ENCODE results near the gene CETN1.

CETN1 gene

GRCh38 chr18:580154-580553 is at the start of gene CETN1:
CETN1 (plus strand) TSS chr18:580380; CDS start chr18:580409, 29 bp downstream.
- no peak for DNase-seq (ENCODE audit: low read depth in 2 of 2)

- DNase-seq (ENCODE audit: low read depth in 2 of 2) = no peak
Measured at GRCh38 chr18:532018-532417, 48.2 kb upstream of the CETN1 start.

DNA sequence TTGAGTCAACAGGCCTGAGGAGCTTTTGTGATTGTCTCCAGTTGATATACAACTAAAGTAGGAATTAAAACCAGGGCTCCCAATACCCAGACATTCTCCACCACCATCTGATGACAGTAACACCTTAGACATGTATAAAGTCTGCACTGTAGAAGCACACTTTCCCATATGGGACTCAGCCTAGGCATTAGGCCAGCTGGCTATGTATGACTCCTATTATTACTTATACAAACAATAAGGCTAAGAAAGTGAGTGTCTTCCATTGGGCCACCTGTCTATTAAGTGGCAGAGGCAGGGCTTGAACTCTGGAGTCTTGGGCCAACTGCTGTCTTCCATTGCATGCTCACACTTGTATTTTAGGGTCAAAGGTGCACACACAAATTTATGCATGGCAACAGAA is 47.5 kb upstream of the CETN1 start:
- no peak for DNase-seq (ENCODE audit: low read depth in 2 of 2)

- no peak for DNase-seq (ENCODE audit: low read depth in 2 of 2)
Measured at GRCh38 chr18:533995-534601, 46.1 kb upstream of the CETN1 start.

- DNase-seq (ENCODE audit: low read depth in 2 of 2) = no peak
Measured at GRCh38 chr18:543447-544078, 36.6 kb upstream of the CETN1 start.

DNA sequence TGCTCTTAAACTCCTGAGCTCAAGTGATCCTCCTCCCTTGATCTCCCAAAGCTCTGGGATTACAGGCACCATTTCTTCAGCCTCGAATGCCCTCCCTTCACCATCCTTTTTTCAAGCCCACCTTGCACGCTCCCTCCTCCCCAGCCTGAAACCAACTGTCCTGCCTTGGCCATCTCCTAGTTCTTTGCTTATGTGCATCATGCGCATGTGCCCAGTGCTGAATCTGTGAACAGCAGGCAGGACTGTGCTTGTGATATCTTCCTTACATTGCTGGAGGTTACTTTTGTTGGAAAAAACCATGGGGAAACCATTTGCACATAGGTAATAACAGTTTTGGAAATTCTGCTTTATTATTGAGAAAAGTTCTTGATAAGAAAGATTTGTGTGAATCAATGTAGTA is 30.2 kb upstream of the CETN1 start:
- no peak for DNase-seq (ENCODE audit: low read depth in 2 of 2)

DNA sequence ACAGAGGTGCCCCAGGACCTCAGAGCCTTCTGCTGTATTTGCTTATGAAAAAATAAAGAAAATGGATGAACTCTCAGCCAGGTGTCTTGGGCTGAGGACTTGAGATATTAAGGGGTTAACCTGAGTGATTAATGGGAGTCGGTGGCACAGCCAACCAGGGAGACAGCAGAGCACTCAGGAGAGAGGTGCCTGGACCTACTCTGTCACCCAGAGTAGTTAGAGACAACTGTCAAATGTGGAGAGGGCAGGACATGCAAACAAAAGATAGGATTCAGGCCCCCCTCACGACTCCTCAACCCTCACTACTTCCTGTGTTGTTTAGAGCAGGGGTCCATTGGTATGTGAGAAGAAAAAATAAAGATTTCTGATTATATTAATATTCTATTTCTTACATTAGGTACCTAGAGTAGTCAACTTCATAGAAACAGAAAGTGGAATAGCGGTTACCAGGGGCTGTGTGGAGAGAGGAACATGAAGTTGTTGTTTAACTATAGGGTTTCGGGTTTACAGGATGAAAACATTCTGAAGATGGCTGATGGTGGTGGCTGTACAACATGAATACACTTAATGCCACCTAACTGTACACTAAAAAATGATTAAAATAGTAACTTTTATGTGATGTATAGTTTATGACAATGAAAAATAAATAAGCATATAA is 28.6 kb upstream of the CETN1 start:
- DNase-seq (ENCODE audit: low read depth in 2 of 2) = no peak

DNA sequence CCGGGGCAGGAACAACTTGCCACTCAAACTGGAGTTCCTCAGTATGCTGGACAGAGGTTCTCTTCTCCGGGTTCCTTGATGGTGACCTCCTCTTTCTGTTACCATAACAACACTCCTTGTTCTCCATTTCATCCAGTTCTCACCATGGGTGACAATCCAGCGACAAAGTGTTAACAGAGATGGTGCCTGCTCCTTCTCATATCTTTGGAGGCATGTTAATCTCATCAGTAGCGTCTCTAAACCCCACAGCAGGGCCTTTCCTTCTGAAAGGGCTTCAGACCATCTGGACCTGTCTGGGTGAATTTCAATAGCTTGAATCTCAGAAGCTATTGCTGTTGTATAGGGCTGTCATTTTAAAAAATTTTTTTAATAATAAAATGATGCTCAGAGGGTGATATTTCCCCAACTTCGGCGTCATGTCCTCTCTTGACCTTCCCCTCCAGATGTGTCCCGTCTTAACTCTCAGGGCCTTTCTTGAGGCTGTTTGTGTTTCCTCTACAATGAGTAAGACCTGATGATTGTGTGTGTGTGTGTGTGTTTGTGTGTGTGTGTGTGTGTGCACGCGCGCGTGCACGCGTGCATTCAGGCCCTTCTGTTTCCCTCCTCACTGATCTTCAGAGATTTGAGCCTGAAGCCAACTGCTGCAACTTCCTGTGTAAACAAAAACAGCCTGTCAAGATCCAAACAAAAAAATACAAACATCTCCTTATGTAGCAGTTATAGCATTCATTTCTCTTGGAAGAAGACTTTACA is 24.3 kb upstream of the CETN1 start:
- no peak for DNase-seq (ENCODE audit: low read depth in 2 of 2)

DNA sequence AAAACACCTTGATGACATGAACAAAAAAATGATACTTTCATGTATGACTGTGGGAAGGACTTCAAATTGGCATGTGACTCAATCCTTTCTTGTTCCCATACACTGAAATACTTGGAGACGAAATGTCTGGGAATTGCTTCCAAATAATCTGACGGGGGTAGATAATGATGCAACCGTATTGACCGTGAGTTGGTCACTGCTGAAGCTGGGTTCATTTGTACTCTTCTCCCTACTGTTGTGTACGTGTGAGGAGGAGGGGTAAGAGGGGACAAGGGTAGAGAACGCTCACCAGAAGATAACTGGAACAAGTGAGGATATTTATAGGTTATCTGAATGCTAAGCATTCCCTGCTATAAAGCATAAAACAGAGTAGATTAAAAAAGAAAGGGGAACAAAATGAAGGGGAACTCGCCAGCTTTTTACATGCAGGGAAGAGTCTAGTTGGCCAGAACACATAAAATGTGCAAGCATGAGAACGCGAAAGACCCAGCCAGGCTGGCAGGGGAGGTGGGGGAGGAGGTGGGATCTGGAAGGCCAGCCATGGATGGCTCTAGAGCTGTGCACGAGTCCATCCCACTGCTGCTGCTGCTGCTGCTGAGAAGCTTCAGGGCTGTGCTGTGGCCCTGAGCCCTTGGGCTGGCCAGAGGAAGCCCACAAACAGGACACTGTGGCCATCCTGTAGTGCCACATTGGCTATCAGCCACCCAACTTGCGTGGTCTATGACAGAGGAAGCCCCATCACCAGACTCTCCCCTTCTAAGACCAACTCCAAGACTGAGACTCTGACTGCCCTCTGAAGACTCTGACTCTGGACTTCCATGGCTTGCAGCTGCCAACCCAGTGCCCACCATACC is 15.2 kb upstream of the CETN1 start:
- DNase-seq (ENCODE audit: low read depth in 2 of 2) = no peak

DNA sequence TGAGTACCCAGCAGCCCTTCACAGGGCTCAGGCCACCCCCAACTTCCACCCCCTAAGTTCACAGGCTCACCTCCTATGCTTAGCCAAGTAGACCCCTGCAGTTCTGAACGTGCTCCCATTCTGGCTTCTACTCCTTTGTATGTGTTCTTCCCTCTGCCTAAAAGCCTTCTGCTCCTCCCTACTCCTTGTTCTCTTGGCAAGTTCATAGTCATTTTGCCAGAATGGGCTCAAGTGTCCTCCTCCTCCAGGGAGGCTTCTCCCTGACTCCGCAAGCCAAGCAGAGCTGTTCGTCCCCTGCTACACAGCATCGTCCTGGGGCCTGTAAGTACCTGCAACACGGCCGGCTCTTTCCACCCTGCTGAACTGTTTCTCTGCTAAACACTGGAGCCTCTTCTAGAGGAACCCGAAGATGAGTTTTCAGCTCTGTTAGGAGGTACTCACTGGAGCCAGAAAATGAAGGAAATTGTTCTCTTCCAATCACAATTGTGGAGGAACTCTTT is 14.6 kb upstream of the CETN1 start:
- no peak for DNase-seq (ENCODE audit: low read depth in 2 of 2)

GRCh38 chr18:567122-567521 is 13.1 kb upstream of the CETN1 start:
- DNase-seq (ENCODE audit: low read depth in 2 of 2) = no peak

GRCh38 chr18:568731-569130 is 11.4 kb upstream of the CETN1 start:
- no peak for DNase-seq (ENCODE audit: low read depth in 2 of 2)

DNA sequence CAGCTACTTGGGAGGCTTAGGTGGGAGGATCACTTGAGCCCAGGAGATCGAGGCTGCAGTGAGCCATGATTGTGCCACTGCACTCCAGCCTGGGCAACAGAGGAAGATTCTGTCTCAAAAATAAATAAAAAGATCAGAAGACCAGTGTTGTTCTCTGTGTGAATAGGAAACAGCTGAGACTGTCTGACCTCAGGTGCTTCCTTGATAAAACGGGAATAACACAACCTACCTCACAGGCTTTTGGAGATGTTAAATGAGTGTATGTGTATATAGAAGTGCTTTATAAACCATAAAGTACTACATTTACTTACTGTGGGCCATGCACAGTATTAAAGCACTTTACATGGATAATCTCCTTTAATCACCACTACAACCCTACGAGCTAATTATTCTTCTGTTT is 9.9 kb upstream of the CETN1 start:
- no peak for DNase-seq (ENCODE audit: low read depth in 2 of 2)

GRCh38 chr18:570697-571096 is 9.5 kb upstream of the CETN1 start:
- no peak for DNase-seq (ENCODE audit: low read depth in 2 of 2)

GRCh38 chr18:572091-572830 is 7.9 kb upstream of the CETN1 start:
- DNase-seq (ENCODE audit: low read depth in 2 of 2) = no peak

- DNase-seq (ENCODE audit: low read depth in 2 of 2) = no peak
Measured at GRCh38 chr18:572831-573289, 7.3 kb upstream of the CETN1 start.

DNA sequence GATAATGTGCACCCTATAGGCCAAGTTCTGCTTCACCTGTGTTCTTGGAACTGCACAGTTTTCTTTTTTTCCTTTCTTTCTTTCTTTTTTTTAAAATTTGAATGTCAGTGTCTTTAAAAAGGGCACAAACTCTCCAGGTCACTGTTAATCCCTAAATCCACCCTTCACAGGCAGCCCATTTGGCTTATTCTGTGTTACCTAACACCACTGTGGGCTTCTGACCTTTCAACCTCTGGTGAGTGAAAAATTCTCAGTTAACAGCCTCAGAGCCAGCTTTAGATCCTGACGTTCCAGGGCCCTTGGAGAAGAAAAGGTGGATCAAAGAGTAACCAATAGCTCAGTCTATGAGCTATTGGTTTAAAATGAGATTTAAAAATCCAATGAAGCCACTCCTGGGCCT is 6.8 kb upstream of the CETN1 start:
- no peak for DNase-seq (ENCODE audit: low read depth in 2 of 2)

GRCh38 chr18:574149-574860 is 5.9 kb upstream of the CETN1 start:
- DNase-seq (ENCODE audit: low read depth in 2 of 2) = no peak

GRCh38 chr18:574865-575645 is 5.1 kb upstream of the CETN1 start:
- DNase-seq (ENCODE audit: low read depth in 2 of 2) = no peak
